Smooth muscle cell (in vitro differentiated cells): ENCODE data around the gene RPIA. TPM values are rescaled to one million over a fixed set of nuclear protein-coding genes. Genes with fewer than 3 reads are reported as not detected.

Experiments
- DNase-seq: peaks from one replicate; lab custom pipeline; 2025; ENCODE audit not compliant: unreplicated experiment; lab: John Stamatoyannopoulos, UW
- H2AFZ ChIP-seq: fragments of 200-600 bp; sonication (generic); 2 replicates; pipeline ENCODE4 v1.6.0; 2016; ENCODE audit warnings: antibody characterized with exemption, low read depth, mild to moderate bottlenecking
- H3F3A ChIP-seq: fragments of 200-600 bp; sonication (generic); 2 replicates; pipeline ENCODE4 v1.6.0; 2017; ENCODE audit warnings: antibody characterized with exemption, low read depth
- H3K27ac ChIP-seq: fragments of 200-600 bp; sonication (generic); 2 replicates; pipeline ENCODE4 v1.5.1; 2016; ENCODE audit warnings: low read depth, mild to moderate bottlenecking
- H3K27me3 ChIP-seq: fragments of 200-600 bp; sonication (generic); 2 replicates; pipeline ENCODE4 v1.6.1; 2016; ENCODE audit warnings: low read depth, mild to moderate bottlenecking
- H3K36me3 ChIP-seq: fragments of 200-600 bp; sonication (generic); 2 replicates; pipeline ENCODE4 v1.5.1; 2016; ENCODE audit warnings: low read depth
- H3K4me1 ChIP-seq: fragments of 200-600 bp; sonication (generic); 2 replicates; pipeline ENCODE4 v1.5.1; 2016; ENCODE audit warnings: low read depth
- H3K4me2 ChIP-seq: fragments of 200-600 bp; sonication (generic); 2 replicates; pipeline ENCODE4 v1.6.0; 2016; ENCODE audit warnings: mild to moderate bottlenecking
- H3K4me3 ChIP-seq: fragments of 200-600 bp; sonication (generic); 2 replicates; pipeline ENCODE4 v1.5.1; 2016; ENCODE audit warnings: mild to moderate bottlenecking
- H3K79me2 ChIP-seq: fragments of 200-600 bp; sonication (generic); 2 replicates; pipeline ENCODE4 v1.6.0; 2016; ENCODE audit warnings: low read depth, mild to moderate bottlenecking
- H3K9ac ChIP-seq: fragments of 200-600 bp; sonication (generic); 2 replicates; pipeline ENCODE4 v1.6.0; 2016; ENCODE audit warnings: low read depth
- H3K9me3 ChIP-seq: fragments of 200-600 bp; sonication (generic); replicated peaks from 2 replicates; pipeline ENCODE4 v1.5.1; 2016; ENCODE audit warnings: low read depth
- H4K20me1 ChIP-seq: fragments of 200-600 bp; sonication (generic); 2 replicates; pipeline ENCODE4 v1.6.0; 2016; ENCODE audit warnings: low read depth
- WGBS: methylation state at CpG from one replicate; pipeline ENCODE4 v1.1.7; 2016; ENCODE audit warnings: low lambda C conversion rate; 5-methylcytosine and 5-hydroxymethylcytosine counted together
- polyA plus RNA-seq: library from polyadenylated mRNA; unstranded; fragments of >200 nt; fragmentation: Nextera tagmentation; extraction: Ambion mirVana; gene quantifications from 2 replicates; pipeline ENCODE4 v1.2.1, GENCODE V29; 2016
- total RNA-seq: library from RNA; depleted of rRNA; stranded (reverse); fragments of >200 nt; gene quantifications from 2 replicates; pipeline ENCODE4 v1.2.3, GENCODE V29; 2014
- TF ChIP-seq, protein P1 (sequence below): fragments of 200-600 bp; sonication (generic); IDR thresholded peaks from 2 replicates; pipeline ENCODE4 v1.5.1; 2017; ENCODE audit warnings: borderline replicate concordance, mild to moderate bottlenecking, antibody characterized with exemption; ENCODE audit not compliant: insufficient read depth, poor library complexity, severe bottlenecking

Gene RPIA
- total and polyA plus RNA-seq, 2 experiments from 2014 or later = 8.9 to 9.9 TPM

DNA sequence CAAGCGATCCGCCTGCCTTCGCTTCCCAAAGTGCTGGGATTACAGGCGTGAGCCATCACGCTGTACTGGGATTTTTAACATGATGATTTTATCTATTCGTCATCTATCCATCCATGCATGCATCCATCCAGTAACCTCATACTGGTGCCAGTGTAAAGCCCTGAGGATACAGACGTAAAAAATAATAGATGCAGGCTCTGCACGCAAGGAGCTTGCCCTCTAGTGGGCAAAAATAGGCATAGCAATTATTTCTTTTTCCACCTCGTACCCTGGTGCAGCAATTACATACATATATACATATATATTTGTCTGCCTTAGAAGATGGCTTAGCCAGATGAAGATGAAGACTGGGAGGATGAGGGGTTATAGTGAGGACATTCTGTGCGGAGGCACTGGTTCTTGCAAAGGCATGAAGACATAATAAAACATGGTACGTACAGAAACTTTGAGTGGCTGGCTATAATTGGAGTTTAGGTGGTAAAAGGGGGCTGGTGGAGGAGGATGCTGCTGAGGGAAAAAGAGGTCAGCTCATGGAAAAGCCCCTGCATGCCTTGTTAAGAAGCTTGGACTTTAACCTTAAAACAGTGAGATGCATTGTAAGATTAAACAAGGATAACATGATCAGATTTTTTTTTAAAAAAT is 19.6 kb upstream of the RPIA start:
- no peaks in the 10 kb centered on the region for H3K4me1 ChIP-seq
- no peaks in the 10 kb centered on the region for H4K20me1 ChIP-seq
- H3K4me2 ChIP-seq = no peak overlapping the region
- H2AFZ ChIP-seq = no peak overlapping the region
- H3K9me3 ChIP-seq = no peaks in the 10 kb centered on the region
- 37% methylated on average over 11 of the region's 11 CpGs for WGBS
- no peak overlapping the region for H3K9ac ChIP-seq
- no peaks in the 10 kb centered on the region for H3K36me3 ChIP-seq
- no peak overlapping the region for H3K4me3 ChIP-seq
- no peaks in the 10 kb centered on the region for H3K27me3 ChIP-seq
- no peak overlapping the region for H3K27ac ChIP-seq
- DNase-seq = no peak
- TF ChIP-seq, protein P1, sequence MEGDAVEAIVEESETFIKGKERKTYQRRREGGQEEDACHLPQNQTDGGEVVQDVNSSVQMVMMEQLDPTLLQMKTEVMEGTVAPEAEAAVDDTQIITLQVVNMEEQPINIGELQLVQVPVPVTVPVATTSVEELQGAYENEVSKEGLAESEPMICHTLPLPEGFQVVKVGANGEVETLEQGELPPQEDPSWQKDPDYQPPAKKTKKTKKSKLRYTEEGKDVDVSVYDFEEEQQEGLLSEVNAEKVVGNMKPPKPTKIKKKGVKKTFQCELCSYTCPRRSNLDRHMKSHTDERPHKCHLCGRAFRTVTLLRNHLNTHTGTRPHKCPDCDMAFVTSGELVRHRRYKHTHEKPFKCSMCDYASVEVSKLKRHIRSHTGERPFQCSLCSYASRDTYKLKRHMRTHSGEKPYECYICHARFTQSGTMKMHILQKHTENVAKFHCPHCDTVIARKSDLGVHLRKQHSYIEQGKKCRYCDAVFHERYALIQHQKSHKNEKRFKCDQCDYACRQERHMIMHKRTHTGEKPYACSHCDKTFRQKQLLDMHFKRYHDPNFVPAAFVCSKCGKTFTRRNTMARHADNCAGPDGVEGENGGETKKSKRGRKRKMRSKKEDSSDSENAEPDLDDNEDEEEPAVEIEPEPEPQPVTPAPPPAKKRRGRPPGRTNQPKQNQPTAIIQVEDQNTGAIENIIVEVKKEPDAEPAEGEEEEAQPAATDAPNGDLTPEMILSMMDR = peak; percentile 94
- H3K79me2 ChIP-seq = no peaks in the 10 kb centered on the region
- H3F3A ChIP-seq = no peaks in the 10 kb centered on the region

DNA sequence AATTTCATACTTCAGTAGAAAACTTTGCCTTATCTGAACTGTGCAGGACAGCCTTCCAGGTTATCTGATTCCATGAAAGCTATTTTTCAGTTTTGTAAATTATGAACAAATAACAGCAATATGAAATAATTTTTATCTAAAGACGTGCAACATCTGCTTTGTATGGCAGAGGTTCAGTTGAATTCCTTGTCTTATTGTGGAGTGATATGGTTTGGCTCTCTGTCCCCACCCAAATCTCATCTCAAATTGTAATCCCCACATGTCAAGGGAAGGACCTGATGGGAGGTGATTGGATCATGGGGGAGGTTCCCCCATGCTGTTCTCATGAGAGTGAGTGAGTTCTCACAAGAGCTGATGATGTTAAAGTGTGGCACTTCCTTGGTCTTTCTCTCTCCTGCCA is 18.1 kb upstream of the RPIA start:
- H3K4me2 ChIP-seq = no peak overlapping the region
- DNase-seq = no peak
- 90% methylated on average over 1 of the region's 1 CpG for WGBS
- no peaks in the 10 kb centered on the region for H3F3A ChIP-seq
- no peak overlapping the region for H2AFZ ChIP-seq
- no peaks in the 10 kb centered on the region for H3K27me3 ChIP-seq
- H3K79me2 ChIP-seq = no peaks in the 10 kb centered on the region
- H3K36me3 ChIP-seq = no peaks in the 10 kb centered on the region
- no peaks in the 10 kb centered on the region for H4K20me1 ChIP-seq
- H3K4me1 ChIP-seq = no peaks in the 10 kb centered on the region
- H3K27ac ChIP-seq = no peak overlapping the region
- TF ChIP-seq, protein P1 = no peak
- H3K4me3 ChIP-seq = no peak overlapping the region
- no peak overlapping the region for H3K9ac ChIP-seq
- H3K9me3 ChIP-seq = no peaks in the 10 kb centered on the region

DNA sequence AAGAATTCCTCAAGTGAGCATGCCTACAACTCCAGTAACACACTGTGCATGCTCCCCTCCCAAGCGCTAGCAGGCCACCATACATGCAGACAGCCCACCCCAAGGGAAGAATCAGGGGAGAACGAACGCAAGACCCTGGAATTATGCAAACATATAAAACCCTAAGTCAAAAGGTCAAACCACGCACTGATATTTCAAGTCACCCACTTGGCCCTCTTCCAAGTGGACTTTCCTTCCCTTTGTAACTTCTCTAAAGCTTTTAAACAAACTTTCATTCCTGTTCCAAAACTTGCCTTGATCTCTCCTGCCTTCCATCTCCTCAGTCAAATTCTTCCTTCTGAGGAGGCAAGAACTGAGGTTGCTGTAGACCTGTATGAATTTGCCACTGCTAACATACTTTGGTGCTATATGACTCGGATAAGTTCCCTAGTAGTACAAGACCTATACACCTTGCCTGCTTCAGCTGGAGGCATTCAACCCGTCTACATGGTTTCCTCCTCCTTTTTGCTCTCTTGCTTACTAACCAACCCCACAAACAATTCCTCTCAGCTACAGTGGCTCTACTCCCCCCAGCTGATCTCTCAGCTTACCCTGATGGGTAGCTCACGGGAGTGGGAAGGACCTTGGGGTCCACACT is 11.1 kb upstream of the RPIA start:
- Histone ChIP-seq H3K9me3 (no peaks in the 10 kb centered on the region), H3K36me3 (no peaks in the 10 kb centered on the region), H3K9ac (no peak overlapping the region), H3K4me2 (no peak overlapping the region), H4K20me1 (no peaks in the 10 kb centered on the region), H2AFZ (no peak overlapping the region), H3K4me1 (no peaks in the 10 kb centered on the region), H3F3A (no peaks in the 10 kb centered on the region), H3K27me3 (no peaks in the 10 kb centered on the region), H3K27ac (no peak overlapping the region), H3K79me2 (no peaks in the 10 kb centered on the region), H3K4me3 (no peak overlapping the region)
- TF ChIP-seq, protein P1 = no peak
- no peak for DNase-seq
- 92% methylated on average over 7 of the region's 7 CpGs for WGBS

DNA sequence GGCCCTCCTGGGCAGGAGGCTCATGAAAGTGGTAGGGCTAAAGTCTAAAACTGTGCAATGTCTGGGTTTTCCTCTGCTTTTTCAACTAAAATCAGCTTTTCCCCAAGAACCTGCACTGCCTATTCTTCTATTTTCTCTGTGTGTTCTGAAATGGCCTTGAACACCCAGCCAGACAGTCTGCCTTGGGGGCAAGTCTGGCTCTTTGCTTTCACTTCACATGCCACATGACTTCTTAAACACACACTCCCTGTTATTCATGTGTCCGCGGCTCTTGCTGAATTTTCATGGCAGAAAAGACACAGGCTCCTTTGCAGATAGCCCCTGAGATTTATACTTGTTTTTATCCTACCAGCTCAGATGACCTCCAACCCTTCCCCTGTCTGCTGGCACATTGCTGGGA is 10.6 kb upstream of the RPIA start:
- Histone ChIP-seq H3K9me3 (no peaks in the 10 kb centered on the region), H3K27ac (no peak overlapping the region), H4K20me1 (no peaks in the 10 kb centered on the region), H3K4me2 (no peak overlapping the region), H3K27me3 (no peaks in the 10 kb centered on the region), H3K79me2 (no peaks in the 10 kb centered on the region), H2AFZ (no peak overlapping the region), H3K9ac (no peak overlapping the region), H3K4me1 (no peaks in the 10 kb centered on the region), H3F3A (no peaks in the 10 kb centered on the region), H3K4me3 (no peak overlapping the region), H3K36me3 (no peaks in the 10 kb centered on the region)
- TF ChIP-seq, protein P1 = no peak
- no peak for DNase-seq
- 100% methylated on average over 2 of the region's 2 CpGs for WGBS
